Tibial nerve (tissue), 4 donors: ENCODE data around the gene ISG20L2. TPM values are rescaled to one million over a fixed set of nuclear protein-coding genes. Genes with fewer than 3 reads are reported as not detected.

Source experiments
- DNase-seq, 2 donors: peaks; one replicate each; pipeline ENCODE4 v3.0.0-alpha.2; 2019; ENCODE audit warnings: low spot score in 2 of 2
- H3K27ac ChIP-seq, 4 donors: fragments of 200-600 bp; sonication (generic) in 3 of 4; one replicate each; pipeline ENCODE4 v1.5.1; 2017 to 2019; ENCODE audit warnings: mild to moderate bottlenecking in 1 of 4
- H3K27me3 ChIP-seq, 2 donors: fragments of 200-600 bp; sonication (generic) in 1 of 2; one replicate each; pipeline versions ENCODE4 v1.5.1 to v1.6.0; 2017 to 2019
- H3K36me3 ChIP-seq, 3 donors: fragments of 200-600 bp; sonication (generic); one replicate each; pipeline ENCODE4 v1.5.1; 2018 to 2019
- H3K4me1 ChIP-seq, 4 donors: fragments of 200-600 bp; sonication (generic) in 3 of 4; one replicate each; pipeline ENCODE4 v1.5.1; 2017 to 2019
- H3K4me3 ChIP-seq, 4 donors: fragments of 200-600 bp; sonication (generic) in 3 of 4; one replicate each; pipeline ENCODE4 v1.5.1; 2017 to 2019; ENCODE audit warnings: mild to moderate bottlenecking in 1 of 4, moderate library complexity in 1 of 4
- H3K9me3 ChIP-seq, 4 donors: fragments of 200-600 bp; sonication (generic) in 3 of 4; one replicate each; pipeline ENCODE4 v1.5.1; 2017 to 2019
- CTCF ChIP-seq, 5 experiments: fragments of 200-600 bp in 3 of 5; fragments of 450-650 bp in 2 of 5; sonication (generic) in 3 of 5; IDR thresholded peaks; one replicate each; pipeline ENCODE4 v1.5.1; 2016 to 2019; ENCODE audit warnings: antibody characterized with exemption in 5 of 5, mild to moderate bottlenecking in 3 of 5, moderate library complexity in 2 of 5
- EP300 ChIP-seq, 2 donors: sonication (generic); formaldehyde crosslinking; IDR thresholded peaks; one replicate each; pipeline ENCODE4 v1.6.1; 2017; ENCODE audit warnings: antibody characterized with exemption in 2 of 2, mild to moderate bottlenecking in 1 of 2
- POLR2A ChIP-seq, 2 donors: fragments of 450-650 bp; IDR thresholded peaks; one replicate each; pipeline ENCODE4 v1.6.1; 2017; ENCODE audit warnings: antibody characterized with exemption in 2 of 2, mild to moderate bottlenecking in 2 of 2, moderate library complexity in 2 of 2
- WGBS, 2 donors: methylation state at CpG; one replicate each; pipeline ENCODE4 v1.1.5; 2018; 5-methylcytosine and 5-hydroxymethylcytosine counted together
- total RNA-seq, 4 donors: library from RNA; depleted of rRNA; stranded (reverse); fragments of >200 nt; gene quantifications; one replicate each; pipeline ENCODE4 v1.1.0, GENCODE V29; 2016

Gene ISG20L2
- total RNA-seq, 4 donors from 2014 or later, result 10.1 to 24.9 (median 18.6) TPM

GRCh38 chr1:156772728-156773497 is 44.3 kb upstream of the ISG20L2 start:
- peaks cover 0 to 78% (median 39%) of the 10 kb centered on the region in 4 donors for H3K4me1 ChIP-seq
- no peaks in the 10 kb centered on the region for H3K9me3 ChIP-seq
- TF ChIP-seq EP300 (IDR thresholded peaks at IDR 0.05) (no peak), POLR2A (IDR thresholded peaks at IDR 0.05) (no peak), CTCF (IDR thresholded peaks at IDR 0.05) (no peak)
- H3K27ac ChIP-seq, result peak overlapping the region in 1 of 4 donors; percentile 22
- H3K36me3 ChIP-seq, result peaks cover 0 to 10% (median 0%) of the 10 kb centered on the region in 3 donors
- 38 to 44% methylated on average over 9 of the region's 9 CpGs for WGBS, 2 donors
- DNase-seq, result no peak
- H3K4me3 ChIP-seq, result no peak overlapping the region
- H3K27me3 ChIP-seq, result no peaks in the 10 kb centered on the region

DNA sequence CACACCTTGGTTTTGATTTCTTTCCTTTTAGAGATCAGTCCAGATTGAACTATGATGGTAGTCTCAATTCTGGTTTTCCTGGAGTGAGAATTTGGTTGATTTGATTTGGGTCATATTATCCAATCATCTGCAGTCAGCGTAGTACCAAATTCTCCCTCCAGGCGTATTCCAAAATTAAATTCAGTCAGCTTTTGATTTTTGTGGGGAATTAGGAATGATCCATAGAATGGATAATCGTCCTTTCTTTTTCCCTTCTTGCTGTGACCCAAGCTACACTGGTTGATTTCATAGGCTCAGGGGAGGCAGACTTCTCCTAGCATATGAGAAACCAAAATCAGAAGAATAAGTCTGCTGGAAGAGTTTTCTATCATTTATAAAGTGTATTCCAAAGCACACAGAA is 43.7 kb upstream of the ISG20L2 start:
- H3K4me1 ChIP-seq, result peaks cover 0 to 72% (median 37%) of the 10 kb centered on the region in 4 donors
- WGBS, 2 donors, result 64 to 69% methylated on average over 3 of the region's 3 CpGs
- TF ChIP-seq CTCF (IDR thresholded peaks at IDR 0.05) (peak in 1 of 5 experiments; percentile 11), EP300 (IDR thresholded peaks at IDR 0.05) (no peak), POLR2A (IDR thresholded peaks at IDR 0.05) (no peak)

DNA sequence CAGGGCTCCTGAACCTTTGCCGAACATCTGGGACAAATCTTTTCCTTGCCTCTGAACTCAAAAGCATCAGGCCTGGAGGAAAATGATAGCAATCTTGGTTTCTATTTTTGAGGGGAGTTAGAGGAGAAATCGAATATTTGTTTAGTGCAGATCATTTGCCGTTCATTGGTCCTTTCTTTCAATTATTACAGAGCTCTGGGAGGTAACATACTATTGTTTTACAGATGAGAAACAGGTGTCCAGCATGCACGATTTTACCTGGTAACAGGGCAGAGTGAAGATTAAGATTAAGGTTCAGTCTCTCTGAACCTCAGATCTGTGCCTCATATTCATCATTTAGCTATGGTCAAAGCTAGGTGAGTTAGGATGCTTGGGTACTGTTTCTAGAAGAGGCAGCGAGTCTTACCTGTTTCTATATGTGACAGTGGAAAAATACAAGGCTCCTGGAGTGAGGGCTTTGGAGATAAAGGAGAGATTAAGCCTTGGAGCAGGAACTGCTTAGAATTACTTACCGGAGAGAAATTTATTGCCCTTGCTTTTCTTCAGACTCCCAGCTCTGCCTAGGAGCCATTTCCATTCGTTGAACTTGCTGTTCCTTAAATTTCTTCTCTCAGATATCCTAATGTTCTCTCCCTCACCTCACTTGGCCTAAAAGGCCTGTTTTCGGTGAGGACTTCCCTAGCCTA is 40.2 kb upstream of the ISG20L2 start:
- Histone ChIP-seq H3K27me3 (no peaks in the 10 kb centered on the region), H3K4me3 (peak overlapping the region; percentile 73 to 99 (median 90)), H3K9me3 (no peaks in the 10 kb centered on the region), H3K27ac (peak overlapping the region in 2 of 4 donors; percentile 91 to 97), H3K4me1 (peaks cover 0 to 70% (median 44%) of the 10 kb centered on the region in 4 donors), H3K36me3 (peaks cover 0 to 10% (median 0%) of the 10 kb centered on the region in 3 donors)
- DNase-seq, result no peak
- 21 to 28% methylated on average over 8 of the region's 8 CpGs for WGBS, 2 donors
- TF ChIP-seq POLR2A (IDR thresholded peaks at IDR 0.05) (no peak), CTCF (IDR thresholded peaks at IDR 0.05) (no peak), EP300 (IDR thresholded peaks at IDR 0.05) (no peak)

More for the DNA sequence above, 43.7 kb upstream of the ISG20L2 start:
- Histone ChIP-seq H3K27me3 (no peaks in the 10 kb centered on the region), H3K4me3 (no peak overlapping the region), H3K9me3 (no peaks in the 10 kb centered on the region), H3K36me3 (peaks cover 0 to 10% (median 0%) of the 10 kb centered on the region in 3 donors), H3K27ac (no peak overlapping the region)
- DNase-seq, result no peak

DNA sequence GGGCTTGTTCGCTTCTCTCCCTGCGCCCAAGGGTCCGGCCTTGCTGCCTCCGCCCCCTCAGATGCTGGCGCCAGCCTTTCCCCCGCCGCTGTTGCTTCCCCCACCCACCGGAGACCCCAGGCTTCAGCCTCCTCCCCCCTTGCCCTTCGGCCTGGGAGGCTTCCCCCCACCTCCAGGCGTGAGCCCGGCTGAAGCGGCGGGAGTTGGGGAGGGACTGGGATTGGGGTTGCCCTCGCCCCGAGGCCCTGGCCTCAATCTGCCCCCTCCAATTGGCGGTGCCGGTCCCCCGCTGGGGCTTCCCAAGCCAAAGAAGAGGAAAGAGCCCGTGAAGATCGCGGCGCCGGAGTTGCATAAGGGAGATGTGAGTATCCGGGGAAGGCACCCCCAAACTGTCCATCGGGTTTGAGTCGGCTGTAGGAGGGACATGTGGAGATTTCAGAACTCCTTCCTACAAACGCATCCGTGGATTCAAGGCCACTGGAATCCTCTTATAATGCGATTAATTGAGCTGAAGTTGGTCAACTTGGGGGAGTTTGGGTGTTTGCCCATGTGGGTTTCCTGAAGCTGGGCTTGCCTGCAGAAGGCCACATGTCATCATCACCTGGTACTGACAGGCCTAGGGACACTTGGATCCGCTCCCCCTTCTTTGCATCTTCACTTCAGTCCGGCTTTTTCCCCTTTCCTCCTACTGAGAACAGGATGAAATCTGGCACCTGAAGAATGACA is 39.5 kb upstream of the ISG20L2 start:
- Histone ChIP-seq H3K9me3 (no peaks in the 10 kb centered on the region), H3K4me1 (peaks cover 0 to 63% (median 39%) of the 10 kb centered on the region in 4 donors), H3K27me3 (no peaks in the 10 kb centered on the region), H3K4me3 (peak overlapping the region; percentile 73 to 99 (median 90)), H3K36me3 (peaks cover 0 to 10% (median 0%) of the 10 kb centered on the region in 3 donors), H3K27ac (peak overlapping the region; percentile 87 to 97 (median 94))
- WGBS, 2 donors, result 0 to 1% methylated on average over 23 to 27 of the region's 31 CpGs
- no peak for DNase-seq
- TF ChIP-seq POLR2A (IDR thresholded peaks at IDR 0.05), result no peak
- no peak for TF ChIP-seq EP300 (IDR thresholded peaks at IDR 0.05)
- TF ChIP-seq CTCF (IDR thresholded peaks at IDR 0.05), result no peak
